ENCODE results near the gene RNASE2. TPM values are rescaled to one million over a fixed set of nuclear protein-coding genes. Genes with fewer than 3 reads are reported as not detected.
"Not testable (repeated sequence)": the region's sequence is repeated elsewhere in the genome, so short reads cannot be mapped to it uniquely, and the experiment has no call there.

Gene RNASE2
- total RNA-seq = not detected

DNA sequence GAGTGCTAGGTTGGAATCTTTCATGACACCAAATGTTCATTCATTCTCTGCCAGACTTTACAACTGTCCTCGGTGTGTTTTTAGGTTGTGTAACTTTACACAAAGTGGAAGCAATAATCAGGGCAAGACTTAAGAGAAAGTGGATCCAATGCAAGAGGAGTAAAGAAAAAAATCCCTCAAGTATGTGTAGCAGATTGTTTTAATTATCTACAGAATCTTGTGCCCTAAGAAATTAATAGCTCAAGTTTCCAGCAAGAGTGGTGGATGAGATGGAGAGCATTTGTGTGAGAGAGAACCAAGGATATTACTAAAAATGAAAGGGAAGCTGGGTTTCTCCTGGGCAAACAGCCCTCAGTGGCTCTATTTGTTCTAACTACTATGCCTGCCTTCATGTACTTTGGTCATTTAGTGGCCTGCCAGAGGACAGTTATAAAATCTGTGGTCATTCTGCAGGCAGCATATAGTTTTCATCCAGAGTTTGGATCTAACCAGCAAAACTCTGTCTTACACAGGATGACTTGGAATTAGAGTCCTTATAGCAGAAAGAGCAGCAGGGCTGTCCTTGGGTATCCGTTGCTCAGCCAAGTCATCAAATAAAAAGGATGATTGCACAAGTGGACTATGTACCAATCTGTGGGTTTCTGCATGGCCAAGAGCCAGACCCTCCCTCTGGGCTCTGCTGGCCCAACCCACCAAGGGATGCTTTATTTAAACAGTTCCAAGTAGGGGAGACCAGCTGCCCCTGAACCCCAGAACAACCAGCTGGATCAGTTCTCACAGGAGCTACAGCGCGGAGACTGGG lies at the start of gene RNASE2:
Gene RNASE2 (plus strand): TSS at position 752 of the 802 bp plus-strand sequence. CDS start 285 bp downstream, outside the sequence.
- DNase-seq (ENCODE audit: low spot score in 2 of 2); FAIRE-seq: not testable (repeated sequence)

DNA sequence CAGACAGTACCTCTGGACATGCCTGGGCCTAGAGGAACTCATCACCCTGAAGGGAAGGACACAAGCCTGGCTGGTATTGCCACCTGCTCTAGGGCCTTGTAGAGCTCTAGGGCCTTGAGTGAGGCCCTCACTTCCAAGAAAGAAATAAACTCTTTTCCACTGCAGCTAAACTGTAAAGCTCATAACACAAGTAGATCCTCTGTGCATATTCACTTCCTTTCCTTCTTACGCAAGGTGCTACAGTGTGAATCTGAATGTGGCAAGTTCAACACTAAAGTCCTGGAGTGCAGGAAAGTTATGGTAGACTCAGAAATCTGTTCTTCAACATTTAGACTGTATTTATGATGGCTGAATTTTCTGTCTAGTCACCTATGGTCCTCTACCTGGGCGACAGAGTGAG lies 49.6 kb upstream of the RNASE2 start:
- no peak for FAIRE-seq
- no peak for DNase-seq (ENCODE audit: low spot score in 2 of 2)

DNA sequence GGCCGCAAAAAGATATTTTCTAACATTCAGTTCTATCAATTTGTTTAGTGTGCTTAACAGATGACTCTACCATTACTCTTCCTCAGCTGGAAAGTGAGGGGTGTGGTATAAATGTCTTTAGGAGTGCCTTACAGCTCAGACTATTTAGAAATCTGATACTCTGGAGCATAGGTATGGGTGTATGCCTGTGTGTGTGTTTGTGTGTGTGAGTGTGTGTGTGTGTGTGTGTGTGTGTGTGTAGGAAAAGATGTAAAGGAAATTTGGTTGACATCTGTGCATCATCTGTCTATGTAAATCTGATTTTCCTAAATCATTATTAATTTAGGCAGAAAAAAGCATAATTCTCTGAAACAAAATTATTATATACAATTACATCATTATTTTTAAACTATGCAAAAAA lies 48.1 kb upstream of the RNASE2 start:
- FAIRE-seq (no peak), DNase-seq (ENCODE audit: low spot score in 2 of 2) (no peak)

DNA sequence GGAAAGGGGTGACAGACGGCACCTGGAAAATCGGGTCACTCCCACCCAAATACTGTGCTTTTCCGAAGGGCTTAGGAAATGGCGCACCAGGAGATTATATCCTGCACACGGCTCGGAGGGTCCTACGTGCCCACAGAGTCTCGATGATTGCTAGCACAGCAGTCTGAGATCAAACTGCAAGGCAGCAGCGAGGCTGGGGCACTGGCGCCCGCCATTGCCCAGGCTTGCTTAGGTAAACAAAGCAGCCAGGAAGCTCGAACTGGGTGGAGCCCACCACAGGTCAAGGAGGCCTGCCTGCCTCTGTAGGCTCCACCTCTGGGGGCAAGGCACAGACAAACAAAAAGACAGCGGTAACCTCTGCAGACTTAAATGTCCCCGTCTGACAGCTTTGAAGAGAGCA lies 44.5 kb upstream of the RNASE2 start:
- not testable (repeated sequence) for DNase-seq (ENCODE audit: low spot score in 2 of 2); FAIRE-seq

DNA sequence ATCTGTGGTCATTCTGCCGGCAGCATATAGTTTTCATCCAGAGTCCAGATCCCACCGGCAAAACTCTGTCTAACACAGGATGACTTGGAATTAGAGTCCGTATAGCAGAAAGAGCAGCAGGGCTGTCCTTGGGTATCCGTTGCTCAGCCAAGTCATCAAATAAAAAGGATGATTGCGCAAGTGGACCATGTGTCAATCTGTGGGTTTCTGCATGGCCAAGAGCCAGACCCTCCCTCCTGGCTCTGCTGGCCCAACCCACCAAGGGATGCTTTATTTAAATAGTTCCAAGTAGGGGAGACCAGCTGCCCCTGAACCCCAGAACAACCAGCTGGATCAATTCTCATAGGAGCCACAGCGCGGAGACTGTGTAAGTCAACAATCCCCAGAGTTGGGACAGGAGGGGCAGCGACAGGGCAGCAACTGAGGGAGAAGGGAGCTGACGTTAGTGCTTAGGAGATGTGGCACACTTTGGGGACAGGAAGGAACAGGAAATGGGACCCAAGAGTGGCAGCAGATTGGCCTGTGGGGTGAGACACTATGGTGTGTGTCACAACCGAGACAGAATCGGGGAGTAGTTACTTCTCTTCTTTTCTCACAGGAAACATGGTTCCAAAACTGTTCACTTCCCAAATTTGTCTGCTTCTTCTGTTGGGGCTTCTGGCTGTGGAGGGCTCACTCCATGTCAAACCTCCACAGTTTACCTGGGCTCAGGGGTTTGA lies 36.1 kb upstream of the RNASE2 start:
- not testable (repeated sequence) for FAIRE-seq; DNase-seq (ENCODE audit: low spot score in 2 of 2)

DNA sequence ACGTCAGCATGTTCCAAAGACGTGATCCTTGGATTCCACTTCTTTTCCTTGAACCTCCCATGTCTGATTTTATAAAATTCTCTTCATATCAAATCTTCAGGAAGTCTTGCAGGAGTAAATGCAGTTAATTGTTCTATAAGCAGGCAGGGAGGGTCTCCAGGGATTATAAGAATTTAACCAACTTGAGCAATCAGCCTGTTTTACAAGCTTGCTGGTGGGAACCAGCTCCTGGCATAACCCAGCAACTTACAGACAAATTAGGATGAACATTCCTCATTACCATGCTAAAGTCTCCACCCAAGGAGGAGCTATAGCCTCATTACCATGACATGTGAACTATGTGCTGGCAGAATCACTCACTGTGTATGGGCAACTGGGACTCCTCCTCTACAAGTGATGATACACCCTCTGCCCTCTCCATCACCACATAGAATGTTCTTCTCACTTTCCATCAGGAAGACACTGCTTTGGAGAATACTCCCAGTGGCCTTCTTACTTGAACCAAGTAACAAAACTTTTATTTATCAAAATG lies 31.5 kb upstream of the RNASE2 start:
- not testable (repeated sequence) for DNase-seq (ENCODE audit: low spot score in 2 of 2); FAIRE-seq

DNA sequence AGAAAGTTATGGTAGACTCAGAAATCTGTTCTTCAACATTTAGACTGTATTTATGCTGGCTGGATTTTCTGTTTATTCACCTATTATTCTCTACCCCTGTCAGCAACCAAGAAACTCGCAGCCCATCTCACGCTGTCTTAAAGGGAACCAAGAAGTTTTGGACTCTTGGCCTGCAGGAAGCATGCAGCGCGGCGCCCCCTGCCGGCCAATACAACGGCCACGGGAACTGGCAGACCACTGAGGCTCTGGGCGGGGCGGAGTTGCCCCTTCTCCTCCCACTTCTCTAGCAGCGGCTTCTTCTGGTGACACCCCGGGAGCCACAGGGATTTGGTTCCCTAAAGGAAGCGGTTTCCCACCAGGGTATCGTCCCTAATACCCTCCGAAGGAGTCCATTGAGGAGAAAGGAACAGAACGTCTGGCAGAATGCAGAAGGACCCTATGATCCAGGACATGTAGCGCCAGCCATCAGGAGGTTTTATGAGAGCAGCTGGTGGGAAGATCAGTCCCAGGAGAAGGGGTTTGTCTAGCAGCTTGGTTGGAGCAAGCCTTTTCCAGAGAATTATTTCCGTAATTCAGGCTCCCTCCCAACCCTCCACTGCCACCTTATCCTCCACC lies 21.0 kb upstream of the RNASE2 start:
- FAIRE-seq = no peak
- DNase-seq (ENCODE audit: low spot score in 2 of 2) = peak in 1 of 2 donors; percentile 8

DNA sequence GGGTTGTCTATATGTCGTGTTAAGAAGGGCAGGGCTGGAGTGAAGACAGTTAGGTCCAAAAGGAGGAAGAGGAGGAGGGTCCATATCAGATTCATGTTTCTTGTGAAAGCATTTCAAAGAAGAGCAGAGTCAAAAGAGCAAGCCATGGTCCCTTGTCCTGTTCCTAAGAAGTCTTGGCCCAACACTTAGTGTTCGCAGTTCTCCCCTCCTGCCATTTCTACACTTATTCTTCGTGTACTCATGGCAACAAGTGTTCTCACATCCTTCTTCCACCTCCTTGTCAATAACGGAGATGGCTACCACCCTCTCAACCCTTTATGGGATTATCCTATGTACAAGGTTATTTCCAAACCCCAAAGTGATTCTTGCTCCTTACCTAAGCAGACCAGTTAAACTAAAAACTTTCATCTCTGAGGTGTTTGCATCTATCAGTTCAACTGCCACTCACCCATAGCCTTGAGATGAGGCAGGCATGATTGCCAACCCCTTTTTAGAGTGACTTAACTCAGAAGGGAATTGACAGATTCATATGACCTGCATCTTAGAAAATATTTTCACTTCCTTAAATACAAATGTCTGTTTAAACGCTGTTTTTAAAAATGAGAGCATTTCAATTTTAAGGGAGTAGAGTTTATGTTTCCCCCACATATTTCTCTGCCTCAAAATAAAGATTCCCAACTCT lies 19.8 kb upstream of the RNASE2 start:
- FAIRE-seq (no peak), DNase-seq (ENCODE audit: low spot score in 2 of 2) (no peak)

DNA sequence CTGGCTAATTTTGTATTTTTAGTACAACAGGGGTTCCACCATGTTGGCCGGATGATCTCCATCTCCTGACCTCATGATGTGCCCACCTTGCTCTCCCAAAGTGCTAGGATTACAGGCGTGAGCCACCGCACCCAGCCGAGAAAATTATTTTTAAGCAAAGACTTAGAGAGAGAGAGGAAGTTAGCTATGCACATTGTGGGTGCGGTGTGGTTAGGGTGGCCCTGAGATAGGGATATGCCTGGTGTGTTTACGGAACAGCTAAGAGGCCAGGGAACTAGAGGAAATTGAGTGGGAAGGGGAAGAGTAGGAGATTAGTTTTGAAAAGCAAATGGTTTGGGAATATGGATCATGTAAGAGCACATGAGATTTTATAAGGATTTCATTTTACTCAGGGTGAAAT lies 10.1 kb upstream of the RNASE2 start:
- DNase-seq (ENCODE audit: low spot score in 2 of 2); FAIRE-seq: not testable (repeated sequence)

DNA sequence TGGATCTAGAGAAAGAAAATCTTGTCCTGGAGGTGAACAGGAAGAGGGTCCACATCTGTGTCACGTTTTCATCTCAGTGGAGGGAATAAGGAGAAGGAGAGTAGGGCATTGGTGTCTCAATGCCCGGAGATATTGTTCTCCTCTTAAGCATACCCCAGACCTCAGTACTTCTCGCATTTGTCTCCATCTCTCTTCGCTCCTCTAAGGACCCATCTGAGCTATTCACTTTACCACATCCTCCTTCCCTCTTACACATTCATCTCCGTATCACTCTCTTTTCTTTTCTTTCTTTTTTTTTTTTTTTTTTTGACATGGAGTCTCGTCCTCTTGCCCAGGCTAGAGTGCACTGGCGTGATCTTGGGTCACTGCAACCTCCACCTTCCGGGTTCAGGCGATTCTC lies 8.6 kb upstream of the RNASE2 start:
- not testable (repeated sequence) for DNase-seq (ENCODE audit: low spot score in 2 of 2); FAIRE-seq

DNA sequence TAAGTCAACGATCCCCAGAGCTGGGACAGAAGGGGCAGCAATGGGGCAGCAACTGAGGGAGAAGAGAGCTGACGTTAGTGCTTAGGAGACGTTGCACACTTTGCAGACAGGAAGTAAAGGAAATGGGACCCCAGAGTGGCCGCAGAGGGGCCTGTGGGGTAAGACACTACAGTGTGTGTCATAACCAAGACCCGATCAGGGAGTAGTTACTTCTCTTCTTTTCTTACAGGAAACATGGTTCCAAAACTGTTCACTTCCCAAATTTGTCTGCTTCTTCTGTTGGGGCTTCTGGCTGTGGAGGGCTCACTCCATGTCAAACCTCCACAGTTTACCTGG lies 219 bp downstream of the RNASE2 start:
- DNase-seq (ENCODE audit: low spot score in 2 of 2); FAIRE-seq: not testable (repeated sequence)

DNA sequence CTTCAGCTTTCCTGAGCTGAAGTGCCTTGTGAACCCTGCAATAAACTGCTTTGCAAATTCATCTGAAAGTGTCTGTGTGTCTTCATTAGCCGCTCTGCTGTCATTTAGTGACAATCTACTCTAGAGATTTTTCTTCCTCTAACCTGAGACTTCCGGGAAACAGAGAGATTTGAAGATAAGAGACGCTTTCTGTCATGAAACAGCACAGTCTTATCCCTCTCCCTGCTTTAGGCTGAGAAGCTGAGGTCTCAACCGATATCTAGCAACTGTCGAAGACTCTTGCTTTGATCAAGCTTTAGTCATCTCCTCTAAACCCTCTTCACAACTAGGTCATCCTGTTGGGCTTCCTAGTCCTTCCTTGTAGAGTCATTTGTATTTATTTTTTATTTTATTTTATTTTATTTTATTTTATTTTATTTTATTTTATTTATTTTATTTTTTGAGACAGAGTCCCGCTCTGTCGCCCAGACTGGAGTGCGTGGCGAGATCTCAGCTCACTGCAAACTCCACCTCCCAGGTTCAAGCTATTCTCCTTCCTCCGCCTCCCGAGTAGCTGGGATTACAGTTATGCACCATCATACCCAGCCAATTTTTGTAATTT lies 1.2 kb downstream of the RNASE2 start:
- DNase-seq (ENCODE audit: low spot score in 2 of 2) (no peak), FAIRE-seq (no peak)

DNA sequence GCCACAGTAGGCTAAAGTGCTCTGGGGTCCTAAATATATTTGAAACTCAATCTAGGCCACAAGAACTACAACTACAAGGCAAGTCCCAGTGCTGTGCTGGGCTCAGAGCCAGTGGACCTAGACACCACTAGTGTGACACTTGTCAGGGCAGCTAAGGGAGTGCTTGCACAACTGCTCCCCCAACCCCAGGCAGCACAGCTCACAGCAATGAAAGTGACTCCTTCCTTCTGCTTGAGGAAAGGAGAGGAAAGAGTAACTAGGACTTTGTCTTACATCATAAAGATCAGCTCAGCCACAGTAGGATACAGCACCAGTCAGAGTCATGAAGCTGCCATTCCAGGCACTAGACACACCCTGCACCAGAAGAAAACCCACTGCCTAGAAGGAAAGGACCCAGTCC lies 3.7 kb downstream of the RNASE2 start:
- not testable (repeated sequence) for DNase-seq (ENCODE audit: low spot score in 2 of 2); FAIRE-seq

DNA sequence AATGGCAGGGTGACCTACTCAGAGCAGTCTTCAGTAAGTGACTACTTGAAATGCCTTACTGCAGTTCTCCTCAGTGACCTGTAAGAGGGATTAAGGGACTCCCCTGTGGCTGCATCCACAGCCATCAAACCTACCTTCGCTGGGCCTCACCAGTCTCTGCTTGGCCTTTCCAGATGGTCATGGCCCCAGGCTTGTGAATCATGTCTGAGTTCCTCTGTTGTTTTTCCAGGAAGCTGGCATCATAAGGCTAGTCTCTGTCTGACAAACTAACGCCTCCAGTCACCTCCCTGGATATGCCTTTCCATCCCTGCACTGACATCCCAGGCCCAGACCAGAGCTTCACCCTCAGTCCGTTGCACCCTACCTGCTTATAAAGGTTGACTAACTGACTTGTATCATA lies 14.0 kb downstream of the RNASE2 start:
- FAIRE-seq (no peak), DNase-seq (ENCODE audit: low spot score in 2 of 2) (no peak)

DNA sequence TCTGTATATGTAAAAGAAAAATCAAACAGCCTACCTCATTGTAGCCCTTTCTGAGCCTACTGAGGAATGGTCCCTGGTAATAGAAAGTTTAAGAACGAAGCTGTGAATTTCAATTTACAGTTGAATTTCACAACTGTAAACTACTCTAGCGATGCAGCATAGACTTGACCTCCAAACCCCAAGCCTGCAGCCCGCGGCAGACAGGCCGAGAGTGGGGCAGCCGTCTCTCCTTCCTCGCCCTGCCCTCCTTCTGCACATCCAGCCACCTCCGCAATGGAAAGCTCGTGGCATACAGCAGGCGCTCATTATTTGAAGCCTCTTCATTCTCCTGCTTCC lies 15.3 kb downstream of the RNASE2 start:
- no peak for DNase-seq (ENCODE audit: low spot score in 2 of 2)
- no peak for FAIRE-seq

DNA sequence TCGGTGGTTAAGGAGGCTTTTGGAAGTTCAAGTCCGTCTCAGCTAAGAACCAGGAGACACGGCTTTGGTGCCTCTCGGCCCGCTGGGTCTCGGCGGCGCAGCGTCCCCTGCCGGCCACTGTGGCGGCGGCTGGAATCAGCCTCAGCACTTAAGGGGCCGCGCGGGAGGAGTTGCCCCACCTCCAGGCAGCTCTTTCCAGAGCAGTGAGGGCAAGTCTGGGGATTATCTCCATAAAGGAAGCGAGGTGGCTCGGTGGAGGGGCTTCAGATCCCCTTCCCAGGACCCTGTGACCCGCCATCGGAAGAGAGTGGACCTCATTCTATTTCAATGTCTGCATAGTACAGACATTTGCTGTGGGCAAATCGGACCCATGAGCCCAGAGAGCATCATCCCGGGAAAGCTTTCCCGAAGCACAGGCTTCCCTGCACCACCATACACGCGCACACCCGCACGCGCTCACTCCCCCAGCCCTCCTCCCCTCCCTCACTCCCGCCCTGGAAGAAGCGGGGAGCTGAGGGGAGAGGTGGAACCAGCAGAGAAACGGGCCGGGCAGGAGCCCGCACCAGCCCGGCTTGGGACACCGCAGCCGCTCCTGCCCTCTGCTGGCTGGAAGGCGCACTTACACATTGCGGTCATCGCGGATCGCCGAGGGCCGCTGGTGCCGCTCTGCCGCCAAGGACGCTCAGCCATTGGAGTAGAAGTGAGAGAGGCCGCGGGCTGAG lies 15.9 kb downstream of the RNASE2 start:
- DNase-seq (ENCODE audit: low spot score in 2 of 2) (peak; percentile 63 to 84), FAIRE-seq (no peak)

DNA sequence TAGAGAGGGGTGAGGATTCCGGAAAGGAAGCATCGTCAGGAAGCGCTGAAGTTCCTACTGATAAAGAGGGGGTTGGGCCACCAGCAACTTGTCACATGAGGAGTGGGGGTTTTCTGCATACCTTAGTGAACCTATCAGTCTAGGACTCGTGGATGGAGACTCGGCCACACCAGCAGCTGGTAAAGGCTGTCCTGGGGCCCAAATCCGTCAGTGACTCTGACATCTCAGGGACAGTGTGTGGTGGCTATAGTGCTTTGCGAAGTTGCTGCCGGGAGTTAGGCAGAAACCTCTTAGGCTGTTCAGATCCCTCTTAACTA lies 16.4 kb downstream of the RNASE2 start:
- DNase-seq (ENCODE audit: low spot score in 2 of 2) (no peak), FAIRE-seq (no peak)

DNA sequence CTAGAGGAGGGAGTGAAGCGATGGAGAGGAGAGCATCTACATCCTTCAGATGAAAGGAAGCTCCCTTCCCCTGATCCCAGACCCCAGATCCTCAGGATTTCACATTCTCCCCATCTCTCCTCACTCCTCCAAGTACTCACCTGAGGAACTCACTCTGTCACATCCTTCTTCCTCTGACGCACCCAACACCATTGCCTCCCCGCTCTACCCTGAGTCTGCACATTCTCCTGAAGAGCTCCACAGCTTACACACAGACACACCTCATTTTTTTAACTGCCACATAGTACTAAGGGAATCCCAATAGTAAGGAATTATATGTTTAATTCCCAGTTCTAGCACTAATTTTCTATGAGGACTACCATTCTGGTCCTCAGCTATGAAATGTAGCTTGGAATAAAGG lies 18.2 kb downstream of the RNASE2 start:
- no peak for DNase-seq (ENCODE audit: low spot score in 2 of 2)
- FAIRE-seq = no peak

DNA sequence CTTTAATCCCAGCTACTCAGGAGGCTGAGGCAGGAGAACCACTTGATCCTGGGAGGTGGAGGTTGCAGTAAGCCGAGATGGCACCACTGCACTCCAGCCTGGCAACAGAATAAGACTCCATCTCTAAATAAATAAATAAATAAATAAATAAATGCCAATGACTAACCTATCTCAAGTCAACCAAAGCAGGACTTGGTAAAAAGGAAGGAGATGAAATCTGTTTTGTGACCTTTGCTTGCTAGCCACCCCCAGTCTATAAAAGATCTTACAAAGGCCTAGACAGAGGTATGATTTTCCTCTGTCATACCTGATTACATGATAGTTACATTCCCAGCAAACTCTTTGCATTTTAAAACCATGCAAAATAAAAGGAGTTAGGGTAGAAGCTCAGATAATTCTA lies 21.0 kb downstream of the RNASE2 start:
- DNase-seq (ENCODE audit: low spot score in 2 of 2) (no peak), FAIRE-seq (no peak)

DNA sequence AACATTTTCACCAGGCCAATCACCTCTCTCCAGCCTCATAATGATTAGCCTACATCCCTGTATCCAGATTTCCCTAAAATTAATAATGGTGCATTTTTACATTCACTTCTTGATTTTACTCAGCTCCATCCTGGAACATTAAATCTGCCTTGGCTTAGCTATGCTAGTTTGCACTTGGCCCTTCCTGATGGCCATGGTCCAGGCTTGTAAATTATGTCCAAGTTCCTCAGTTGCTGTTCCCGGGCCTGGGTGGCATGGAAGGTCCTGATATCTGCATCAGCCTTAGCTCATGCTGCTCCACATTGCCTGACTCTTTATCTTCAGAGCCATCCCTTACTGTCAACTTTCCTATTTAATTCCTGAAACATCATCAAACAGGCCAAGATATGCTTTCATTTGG lies 23.4 kb downstream of the RNASE2 start:
- DNase-seq (ENCODE audit: low spot score in 2 of 2) (no peak), FAIRE-seq (no peak)
